HepG2 (cell line): ENCODE data around the gene BCDIN3D.

Experiments used
- BHLHE40 ChIP-seq: IDR thresholded peaks from 2 replicates; pipeline ENCODE4 v1.6.1; 2011; ENCODE audit warnings: low read length, improper control_type of control experiment
- BRCA1 ChIP-seq: sonication (generic); formaldehyde crosslinking; IDR thresholded peaks from 2 replicates; pipeline ENCODE4 v1.4.0; 2020; ENCODE audit warnings: missing genetic modification reagents
- GATA4 ChIP-seq: sonication (generic); IDR thresholded peaks from 2 replicates; pipeline ENCODE4 v1.6.1; 2016; ENCODE audit warnings: antibody characterized with exemption, low read depth, borderline replicate concordance
- GPN1 ChIP-seq: sonication (generic); formaldehyde crosslinking; IDR thresholded peaks from 2 replicates; pipeline ENCODE4 v1.5.1; 2020; ENCODE audit warnings: missing genetic modification reagents, borderline replicate concordance
- GTF2F1 ChIP-seq: fragments of 150-350 bp; IDR thresholded peaks from 2 replicates; pipeline ENCODE4 v1.6.1; 2014; ENCODE audit warnings: low read length
- KDM1A ChIP-seq: IDR thresholded peaks from 2 replicates; pipeline ENCODE4 v1.6.1; 2016; ENCODE audit warnings: missing compliant biosample characterization
- NR1H2 ChIP-seq: sonication (generic); formaldehyde crosslinking; IDR thresholded peaks from 2 replicates; pipeline ENCODE4 v1.8.1; 2022; ENCODE audit warnings: low read depth, missing genetic modification reagents, borderline replicate concordance
- POLR2AphosphoS2 ChIP-seq: IDR thresholded peaks from 2 replicates; pipeline ENCODE4 v1.6.1; 2011; ENCODE audit warnings: low read depth, low read length, improper control_type of control experiment
- ZC3H4 ChIP-seq: sonication (generic); formaldehyde crosslinking; IDR thresholded peaks from 2 replicates; pipeline ENCODE4 v1.4.0; 2020; ENCODE audit warnings: missing genetic modification reagents, borderline replicate concordance
- TF ChIP-seq, protein P1 (sequence below): sonication (generic); formaldehyde crosslinking; IDR thresholded peaks from 2 replicates; pipeline ENCODE4 v1.9.0; 2021; ENCODE audit warnings: missing genetic modification reagents, borderline replicate concordance

- no peak for TF ChIP-seq NR1H2 (CRISPR knock-in tag)
- TF ChIP-seq, protein P1, sequence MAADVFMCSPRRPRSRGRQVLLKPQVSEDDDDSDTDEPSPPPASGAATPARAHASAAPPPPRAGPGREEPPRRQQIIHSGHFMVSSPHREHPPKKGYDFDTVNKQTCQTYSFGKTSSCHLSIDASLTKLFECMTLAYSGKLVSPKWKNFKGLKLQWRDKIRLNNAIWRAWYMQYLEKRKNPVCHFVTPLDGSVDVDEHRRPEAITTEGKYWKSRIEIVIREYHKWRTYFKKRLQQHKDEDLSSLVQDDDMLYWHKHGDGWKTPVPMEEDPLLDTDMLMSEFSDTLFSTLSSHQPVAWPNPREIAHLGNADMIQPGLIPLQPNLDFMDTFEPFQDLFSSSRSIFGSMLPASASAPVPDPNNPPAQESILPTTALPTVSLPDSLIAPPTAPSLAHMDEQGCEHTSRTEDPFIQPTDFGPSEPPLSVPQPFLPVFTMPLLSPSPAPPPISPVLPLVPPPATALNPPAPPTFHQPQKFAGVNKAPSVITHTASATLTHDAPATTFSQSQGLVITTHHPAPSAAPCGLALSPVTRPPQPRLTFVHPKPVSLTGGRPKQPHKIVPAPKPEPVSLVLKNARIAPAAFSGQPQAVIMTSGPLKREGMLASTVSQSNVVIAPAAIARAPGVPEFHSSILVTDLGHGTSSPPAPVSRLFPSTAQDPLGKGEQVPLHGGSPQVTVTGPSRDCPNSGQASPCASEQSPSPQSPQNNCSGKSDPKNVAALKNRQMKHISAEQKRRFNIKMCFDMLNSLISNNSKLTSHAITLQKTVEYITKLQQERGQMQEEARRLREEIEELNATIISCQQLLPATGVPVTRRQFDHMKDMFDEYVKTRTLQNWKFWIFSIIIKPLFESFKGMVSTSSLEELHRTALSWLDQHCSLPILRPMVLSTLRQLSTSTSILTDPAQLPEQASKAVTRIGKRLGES, result no peak
- TF ChIP-seq POLR2AphosphoS2, result no peak
- TF ChIP-seq ZC3H4 (CRISPR knock-in tag), result no peak
- TF ChIP-seq GPN1 (CRISPR knock-in tag), result no peak
- TF ChIP-seq BRCA1 (CRISPR knock-in tag), result no peak
- no peak for TF ChIP-seq KDM1A (CRISPR knock-in tag)
- TF ChIP-seq GATA4, result no peak
- TF ChIP-seq BHLHE40, result no peak
- no peak for TF ChIP-seq GTF2F1
Measured at GRCh38 chr12:49832836-49833421, 10.0 kb downstream of the BCDIN3D start.
